HG02943 (cell line): Measurements from ENCODE around the gene HTT-AS.

Experiments
- ATAC-seq: cut with Tn5 transposase; IDR thresholded peaks from one replicate; pipeline ENCODE4 v1.9.1; 2021; ENCODE audit warnings: mild to moderate bottlenecking, low read depth, moderate library complexity; ENCODE audit not compliant: unreplicated experiment

Gene HTT-AS

DNA sequence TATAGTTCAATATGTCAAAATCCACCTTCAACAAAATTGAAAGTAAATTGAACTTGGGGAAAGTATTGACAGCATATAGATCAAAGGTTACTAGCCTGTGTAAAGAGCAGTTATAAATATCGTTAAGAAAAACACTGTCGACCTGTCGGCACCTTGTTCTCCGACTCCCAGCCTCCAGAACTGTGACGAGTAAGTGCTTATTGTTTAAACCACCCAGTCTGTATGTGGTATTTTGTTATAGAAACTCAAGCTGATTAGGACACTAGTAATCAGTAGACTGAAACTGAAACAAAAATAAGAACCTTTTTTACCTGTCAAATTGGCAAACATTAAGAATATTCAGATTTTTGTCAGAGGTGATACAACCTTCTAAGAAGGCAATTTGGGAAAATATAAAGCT lies 17.1 kb upstream of the HTT-AS start:
- ATAC-seq = no peak

DNA sequence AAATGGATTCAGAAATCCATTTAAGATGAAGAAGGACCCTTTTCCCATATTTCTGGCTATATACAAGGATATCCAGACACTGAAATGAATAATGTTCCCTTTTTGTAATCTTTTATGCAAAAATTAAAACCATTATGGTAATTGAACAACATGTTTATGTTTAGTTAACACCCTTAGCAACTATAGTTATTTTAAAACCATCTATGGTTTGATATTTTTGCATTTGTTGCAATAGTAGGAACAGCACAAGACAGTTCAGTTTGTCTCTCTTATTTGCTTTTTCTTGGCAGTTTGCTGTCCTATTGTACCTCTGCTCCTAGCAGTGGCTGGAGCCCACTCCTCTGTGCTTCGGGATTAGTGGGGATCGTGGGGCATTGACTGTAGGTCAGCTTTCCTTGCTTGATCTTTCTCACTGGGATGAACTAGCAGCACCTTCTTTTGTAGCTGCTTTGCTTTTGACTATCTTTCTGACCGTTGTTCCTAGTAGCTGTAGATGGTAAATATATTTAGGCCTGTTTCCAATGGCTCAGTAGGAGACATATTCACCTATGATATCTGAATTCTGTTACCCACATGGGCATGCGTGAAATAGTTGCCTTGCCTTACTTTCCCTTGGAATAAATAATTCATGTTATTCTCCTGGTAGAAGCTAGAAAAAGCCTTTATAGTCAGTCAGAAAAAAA lies 12.9 kb upstream of the HTT-AS start:
- ATAC-seq = no peak

DNA sequence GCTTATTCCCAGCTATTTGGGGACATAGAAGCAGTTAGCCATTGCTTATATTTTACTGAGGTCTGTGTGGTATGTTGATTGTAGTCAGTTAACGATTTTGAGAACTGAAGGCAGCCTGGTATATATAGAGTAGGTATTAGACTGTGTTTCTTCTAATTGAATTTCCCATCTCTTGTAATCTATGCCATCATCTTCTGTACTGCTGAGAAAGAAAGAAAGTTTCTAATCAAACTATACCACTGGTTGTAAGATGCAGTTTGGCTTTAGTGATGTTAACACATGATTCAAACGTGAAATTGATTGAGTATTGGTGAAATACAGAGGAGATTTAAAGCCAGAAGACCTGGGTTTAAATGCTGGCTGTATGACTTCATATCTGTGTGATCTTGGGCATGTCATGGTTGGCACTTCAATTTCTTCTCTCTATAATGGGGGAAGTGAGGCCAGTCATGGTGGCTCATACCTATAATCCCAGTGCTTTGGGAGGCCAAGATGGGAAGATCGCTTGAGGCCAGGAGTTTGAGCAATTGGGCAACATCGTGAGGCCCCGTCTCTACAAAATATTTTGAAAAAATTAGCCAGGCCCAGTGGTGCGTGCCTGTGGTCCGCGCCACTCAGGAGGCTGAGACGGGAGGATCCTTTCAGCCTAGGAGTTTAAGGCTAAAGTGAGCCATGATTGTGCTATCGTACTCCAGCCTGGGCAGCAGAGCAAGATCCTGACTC lies 11.8 kb upstream of the HTT-AS start:
- no peak for ATAC-seq

DNA sequence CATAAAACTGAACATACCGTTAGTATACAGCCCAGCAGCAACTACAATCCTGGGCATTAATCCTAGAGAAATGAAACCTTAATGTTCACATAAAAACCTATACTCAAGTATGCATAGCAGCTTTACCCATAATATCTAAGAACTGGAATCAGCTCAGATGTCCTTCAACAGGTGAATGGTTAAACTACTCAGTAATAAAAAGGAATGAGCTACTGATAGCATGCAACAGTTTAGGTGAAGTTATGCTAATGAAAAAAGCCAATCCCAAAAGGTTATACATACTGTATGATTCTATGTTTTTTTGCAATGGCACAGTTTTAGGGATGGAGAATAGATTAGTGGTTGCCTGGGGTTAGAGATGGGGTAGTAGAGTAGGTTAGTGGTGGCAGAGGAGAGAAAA lies 9.4 kb upstream of the HTT-AS start:
- no peak for ATAC-seq

DNA sequence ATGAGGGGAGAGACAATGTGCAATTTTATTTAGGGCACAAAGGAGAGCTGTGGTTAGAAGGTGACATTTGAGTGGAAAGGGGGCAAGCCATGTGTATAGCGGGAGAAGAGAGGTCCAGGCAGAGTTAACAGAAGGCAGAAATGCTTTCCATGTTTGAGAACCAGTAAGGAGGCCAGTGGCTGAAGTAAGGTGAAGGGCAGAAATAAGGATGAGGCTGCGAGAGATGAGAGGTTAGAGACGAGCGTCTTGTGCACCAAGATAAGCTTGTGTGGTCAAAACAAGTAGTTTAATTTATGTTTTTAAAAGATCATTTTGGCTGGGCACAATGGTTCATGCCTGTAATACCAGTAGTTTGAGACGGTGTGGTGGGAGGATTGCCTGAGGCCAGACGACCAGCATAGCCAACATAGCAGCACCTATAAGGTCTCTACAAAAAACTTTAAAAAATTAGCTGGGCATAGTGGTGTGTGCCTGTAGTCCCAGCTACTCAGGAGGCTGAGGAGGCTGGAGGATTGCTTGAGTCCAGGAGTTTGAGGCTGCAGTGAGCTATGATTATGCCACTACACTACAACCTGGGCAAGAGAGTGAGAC lies 8.7 kb upstream of the HTT-AS start:
- ATAC-seq = no peak

DNA sequence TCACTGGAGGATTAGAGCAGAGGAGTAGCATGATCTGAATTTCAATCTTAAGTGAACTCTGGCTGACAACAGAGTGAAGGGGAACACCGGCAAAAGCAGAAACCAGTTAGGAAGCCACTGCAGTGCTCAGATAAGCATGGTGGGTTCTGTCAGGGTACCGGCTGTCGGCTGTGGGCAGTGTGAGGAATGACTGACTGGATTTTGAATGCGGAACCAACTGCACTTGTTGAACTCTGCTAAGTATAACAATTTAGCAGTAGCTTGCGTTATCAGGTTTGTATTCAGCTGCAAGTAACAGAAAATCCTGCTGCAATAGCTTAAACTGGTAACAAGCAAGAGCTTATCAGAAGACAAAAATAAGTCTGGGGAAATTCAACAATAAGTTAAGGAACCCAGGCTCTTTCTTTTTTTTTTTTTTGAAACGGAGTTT lies 5.4 kb upstream of the HTT-AS start:
- no peak for ATAC-seq

DNA sequence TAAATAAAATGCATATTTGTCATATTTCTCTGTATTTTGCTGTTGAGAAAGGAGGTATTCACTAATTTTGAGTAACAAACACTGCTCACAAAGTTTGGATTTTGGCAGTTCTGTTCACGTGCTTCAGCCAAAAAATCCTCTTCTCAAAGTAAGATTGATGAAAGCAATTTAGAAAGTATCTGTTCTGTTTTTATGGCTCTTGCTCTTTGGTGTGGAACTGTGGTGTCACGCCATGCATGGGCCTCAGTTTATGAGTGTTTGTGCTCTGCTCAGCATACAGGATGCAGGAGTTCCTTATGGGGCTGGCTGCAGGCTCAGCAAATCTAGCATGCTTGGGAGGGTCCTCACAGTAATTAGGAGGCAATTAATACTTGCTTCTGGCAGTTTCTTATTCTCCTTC lies 3.5 kb upstream of the HTT-AS start:
- ATAC-seq = no peak

DNA sequence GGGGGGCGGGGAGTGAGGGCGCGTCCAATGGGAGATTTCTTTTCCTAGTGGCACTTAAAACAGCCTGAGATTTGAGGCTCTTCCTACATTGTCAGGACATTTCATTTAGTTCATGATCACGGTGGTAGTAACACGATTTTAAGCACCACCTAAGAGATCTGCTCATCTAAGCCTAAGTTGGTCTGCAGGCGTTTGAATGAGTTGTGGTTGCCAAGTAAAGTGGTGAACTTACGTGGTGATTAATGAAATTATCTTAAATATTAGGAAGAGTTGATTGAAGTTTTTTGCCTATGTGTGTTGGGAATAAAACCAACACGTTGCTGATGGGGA lies 1.3 kb upstream of the HTT-AS start:
- ATAC-seq = no peak

DNA sequence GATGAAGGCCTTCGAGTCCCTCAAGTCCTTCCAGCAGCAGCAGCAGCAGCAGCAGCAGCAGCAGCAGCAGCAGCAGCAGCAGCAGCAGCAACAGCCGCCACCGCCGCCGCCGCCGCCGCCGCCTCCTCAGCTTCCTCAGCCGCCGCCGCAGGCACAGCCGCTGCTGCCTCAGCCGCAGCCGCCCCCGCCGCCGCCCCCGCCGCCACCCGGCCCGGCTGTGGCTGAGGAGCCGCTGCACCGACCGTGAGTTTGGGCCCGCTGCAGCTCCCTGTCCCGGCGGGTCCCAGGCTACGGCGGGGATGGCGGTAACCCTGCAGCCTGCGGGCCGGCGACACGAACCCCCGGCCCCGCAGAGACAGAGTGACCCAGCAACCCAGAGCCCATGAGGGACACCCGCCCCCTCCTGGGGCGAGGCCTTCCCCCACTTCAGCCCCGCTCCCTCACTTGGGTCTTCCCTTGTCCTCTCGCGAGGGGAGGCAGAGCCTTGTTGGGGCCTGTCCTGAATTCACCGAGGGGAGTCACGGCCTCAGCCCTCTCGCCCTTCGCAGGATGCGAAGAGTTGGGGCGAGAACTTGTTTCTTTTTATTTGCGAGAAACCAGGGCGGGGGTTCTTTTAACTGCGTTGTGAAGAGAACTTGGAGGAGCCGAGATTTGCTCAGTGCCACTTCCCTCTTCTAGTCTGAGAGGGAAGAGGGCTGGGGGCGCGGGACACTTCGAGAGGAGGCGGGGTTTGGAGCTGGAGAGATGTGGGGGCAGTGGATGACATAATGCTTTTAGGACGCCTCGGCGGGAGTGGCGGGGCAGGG lies 711 bp upstream of the HTT-AS start:
- peak; percentile 7 for ATAC-seq

DNA sequence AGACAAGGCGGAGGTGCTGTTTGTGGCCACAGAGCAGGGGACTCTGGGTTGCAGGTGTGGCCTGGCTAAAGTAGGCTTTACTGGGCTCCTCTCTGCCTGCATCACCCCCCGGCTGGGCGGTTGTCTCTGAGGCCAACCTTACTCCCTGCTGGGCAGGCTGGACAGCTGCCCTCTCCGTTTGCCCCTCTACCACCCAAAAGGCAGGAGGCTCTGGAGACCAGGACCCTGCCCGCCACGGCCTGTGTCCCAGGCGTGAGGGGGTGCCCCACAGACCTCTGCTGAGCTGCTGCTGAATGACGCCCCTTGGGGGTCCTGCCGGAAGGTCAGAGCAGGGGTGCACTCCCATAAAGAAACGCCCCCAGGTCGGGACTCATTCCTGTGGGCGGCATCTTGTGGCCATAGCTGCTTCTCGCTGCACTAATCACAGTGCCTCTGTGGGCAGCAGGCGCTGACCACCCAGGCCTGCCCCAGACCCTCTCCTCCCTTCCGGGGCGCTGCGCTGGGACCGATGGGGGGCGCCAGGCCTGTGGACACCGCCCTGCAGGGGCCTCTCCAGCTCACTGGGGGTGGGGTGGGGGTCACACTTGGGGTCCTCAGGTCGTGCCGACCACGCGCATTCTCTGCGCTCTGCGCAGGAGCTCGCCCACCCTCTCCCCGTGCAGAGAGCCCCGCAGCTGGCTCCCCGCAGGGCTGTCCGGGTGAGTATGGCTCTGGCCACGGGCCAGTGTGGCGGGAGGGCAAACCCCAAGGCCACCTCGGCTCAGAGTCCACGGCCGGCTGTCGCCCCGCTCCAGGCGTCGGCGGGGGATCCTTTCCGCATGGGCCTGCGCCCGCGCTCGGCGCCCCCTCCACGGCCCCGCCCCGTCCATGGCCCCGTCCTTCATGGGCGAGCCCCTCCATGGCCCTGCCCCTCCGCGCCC lies 920 bp downstream of the HTT-AS start:
- ATAC-seq = peak; percentile 19

DNA sequence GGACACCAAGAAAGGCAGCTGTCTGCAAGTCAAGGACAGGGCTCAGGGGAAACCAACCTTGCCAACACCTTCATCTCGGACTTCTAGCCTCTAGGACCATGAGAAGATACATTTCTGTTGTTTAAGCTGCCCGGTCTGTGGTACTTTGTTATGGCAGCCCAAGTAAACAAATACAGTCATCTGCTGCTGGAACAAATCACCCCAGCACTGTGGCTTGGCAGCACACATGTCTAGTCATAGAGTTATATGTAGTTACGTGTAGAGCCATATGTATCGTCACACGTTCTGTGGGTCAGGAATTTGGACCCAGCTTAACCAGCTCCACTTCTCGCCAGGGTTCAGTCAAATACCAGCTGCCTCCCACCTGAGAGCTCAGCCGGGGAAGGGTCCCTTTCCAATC lies 2.5 kb downstream of the HTT-AS start:
- no peak for ATAC-seq

DNA sequence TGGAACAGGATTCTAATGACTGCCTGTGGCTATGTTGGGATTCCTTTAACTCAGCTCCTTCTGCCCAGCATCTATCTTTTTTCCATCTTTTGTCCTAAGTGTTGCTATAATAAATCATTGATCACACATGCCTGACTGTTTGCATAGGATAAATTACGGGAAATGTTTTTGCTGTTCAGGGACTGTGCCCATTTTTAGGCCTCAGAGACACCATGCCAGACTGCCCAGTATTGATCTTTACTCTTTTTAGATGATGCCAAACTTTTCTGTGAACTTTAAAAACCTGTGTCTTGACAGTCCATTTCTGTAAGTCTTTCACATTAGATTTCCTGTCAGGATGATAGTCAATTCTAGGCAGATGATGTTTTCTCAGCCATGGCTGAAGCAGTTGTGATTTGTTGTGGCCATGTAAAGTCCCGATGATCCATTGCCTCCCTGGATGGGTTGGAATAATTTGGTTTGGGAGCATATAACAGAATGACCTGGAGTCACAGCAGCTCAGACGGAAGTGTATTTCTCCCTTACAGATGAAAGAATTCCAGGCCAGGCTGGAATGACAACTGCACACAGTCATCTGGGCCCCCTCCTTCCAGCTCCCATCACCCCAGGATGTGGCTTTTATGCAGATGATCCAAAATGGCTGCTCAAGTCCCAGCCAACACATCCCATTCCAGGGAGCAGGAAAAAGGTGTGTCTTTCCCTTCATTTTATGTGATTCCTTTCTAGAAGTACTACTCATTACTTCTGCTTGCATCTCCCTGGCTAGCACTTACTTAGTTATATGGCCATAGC lies 3.4 kb downstream of the HTT-AS start:
- ATAC-seq = no peak

DNA sequence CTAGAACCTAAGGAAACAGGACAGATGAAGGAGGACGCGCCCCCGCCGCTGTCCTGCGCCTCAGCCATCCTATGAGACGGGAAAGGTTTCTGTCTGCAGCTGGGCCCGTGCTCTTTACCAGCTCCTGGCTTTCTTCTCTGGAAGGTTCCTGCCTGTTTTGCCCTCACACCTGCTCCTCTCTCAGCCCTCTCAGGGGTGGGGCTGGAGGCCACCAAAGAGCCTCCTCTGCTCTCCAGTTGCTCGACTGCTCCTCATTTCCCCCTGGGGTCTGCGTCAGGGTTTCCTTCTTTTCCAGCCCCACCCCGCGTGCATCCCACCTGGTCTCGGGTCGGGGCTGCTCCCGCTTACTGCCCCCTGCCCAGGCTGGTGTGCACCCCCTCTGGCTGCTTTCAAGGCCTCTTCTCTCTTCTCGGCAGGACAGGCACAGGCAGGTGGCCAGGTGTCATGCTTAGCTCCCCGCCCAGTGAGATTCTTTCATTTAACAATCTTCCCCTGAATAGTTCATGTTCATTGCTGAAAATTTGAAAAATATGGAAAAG lies 4.6 kb downstream of the HTT-AS start:
- ATAC-seq = no peak

DNA sequence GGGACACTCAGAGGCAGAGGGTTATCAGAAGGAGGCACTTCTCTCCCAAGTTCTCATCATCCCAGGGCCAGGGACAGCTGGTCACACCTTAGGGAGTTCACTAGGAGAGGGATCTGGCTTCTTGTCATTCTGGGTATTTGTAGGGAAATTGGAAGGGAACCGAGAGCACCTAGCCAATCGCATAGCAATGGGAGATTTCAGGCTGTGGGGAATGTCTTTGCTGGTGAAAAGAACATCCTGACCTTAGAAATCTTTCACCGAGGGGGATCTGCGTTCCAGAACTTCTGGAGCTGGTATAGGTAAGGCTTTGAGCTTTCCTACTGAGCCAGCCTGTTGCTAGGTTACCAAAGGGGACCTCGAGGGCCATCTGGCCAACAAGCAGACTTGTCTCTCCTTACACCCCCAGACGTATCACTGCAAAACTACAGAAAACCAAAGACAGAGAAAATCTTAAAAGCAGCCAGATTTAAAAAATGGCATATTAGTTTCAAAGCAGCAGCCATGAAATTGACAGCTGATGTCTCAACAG lies 6.8 kb downstream of the HTT-AS start:
- ATAC-seq = no peak

DNA sequence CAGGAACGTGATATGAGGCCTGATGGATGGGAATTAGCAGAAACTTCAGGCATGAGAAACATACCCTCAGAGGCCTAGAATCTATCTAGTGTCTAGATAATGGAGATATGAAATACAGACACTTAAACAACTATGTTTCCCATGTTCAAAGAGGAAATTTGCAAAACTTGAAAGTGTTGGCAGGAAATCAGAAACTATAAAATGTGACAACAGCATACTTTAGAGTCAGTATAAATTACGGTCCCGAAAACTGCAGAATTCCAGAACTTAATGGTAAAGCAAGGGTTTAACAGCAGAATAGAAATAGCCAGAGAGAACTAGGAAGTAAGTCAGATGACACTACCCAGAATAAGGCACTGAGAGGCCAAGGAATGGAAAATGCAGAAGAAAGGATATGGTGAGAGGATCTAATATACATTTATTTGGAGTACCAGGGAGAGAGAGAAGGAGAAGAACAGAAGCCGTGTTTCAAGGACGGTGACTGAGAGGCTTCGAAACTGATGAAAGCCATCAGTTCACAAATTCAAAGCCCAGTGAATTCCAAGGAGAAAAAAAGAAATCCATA lies 7.4 kb downstream of the HTT-AS start:
- no peak for ATAC-seq

DNA sequence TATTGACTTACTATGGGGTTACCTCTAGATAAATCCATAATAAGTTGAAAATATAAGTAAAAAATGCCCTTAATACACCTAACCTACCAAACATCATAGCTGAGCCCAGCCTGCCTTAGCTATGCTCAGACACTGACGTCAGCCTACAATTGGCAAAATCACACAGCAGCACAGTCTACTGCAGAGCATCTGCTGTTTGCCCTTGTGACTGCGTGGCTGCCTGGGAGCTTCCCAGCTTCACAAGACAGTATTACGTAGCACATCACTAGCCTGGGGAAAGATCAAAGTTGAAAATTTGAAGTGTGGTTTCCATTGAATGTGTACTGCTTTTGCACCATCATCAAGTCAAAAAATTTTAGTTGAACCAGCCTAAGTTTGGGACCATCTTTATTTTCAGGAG lies 8.8 kb downstream of the HTT-AS start:
- no peak for ATAC-seq

DNA sequence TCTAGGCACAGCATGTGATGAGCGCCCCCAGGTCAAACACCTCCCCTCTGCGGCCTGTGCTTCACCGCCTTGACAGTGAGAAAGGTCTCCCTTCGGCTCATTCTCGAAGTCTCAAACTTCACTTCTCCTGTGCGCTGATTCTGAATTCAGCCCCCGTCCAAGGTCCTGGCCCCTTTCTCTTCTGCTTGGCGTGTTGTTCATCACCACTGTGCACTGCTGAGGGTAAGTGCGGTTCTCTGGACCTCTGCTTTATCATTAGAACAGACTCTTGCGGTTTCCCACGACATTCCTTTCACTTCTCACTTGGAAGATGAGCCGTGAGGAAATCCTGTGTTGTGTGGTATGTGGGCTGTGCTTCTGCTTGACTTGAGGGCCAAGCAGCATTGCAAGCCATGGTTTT lies 11.9 kb downstream of the HTT-AS start:
- no peak for ATAC-seq

DNA sequence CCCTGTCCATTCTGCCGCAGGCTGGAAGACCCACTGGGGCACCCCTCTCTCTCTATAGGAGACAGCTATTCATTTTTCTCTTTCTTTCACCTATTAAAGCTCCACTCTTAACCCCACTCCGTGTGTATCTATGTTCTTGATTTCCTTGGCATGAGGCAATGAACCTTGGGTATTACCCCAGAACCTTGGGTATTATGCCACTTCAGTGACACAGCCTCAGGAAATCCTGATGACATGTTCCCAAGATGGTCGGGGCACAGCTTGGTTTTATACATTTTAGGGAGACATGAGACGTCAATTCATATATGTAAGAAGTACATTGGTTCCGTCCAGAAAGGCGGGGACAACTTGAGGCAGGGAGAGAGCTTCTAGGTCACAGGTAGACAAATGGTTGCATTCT lies 13.4 kb downstream of the HTT-AS start:
- ATAC-seq = no peak

DNA sequence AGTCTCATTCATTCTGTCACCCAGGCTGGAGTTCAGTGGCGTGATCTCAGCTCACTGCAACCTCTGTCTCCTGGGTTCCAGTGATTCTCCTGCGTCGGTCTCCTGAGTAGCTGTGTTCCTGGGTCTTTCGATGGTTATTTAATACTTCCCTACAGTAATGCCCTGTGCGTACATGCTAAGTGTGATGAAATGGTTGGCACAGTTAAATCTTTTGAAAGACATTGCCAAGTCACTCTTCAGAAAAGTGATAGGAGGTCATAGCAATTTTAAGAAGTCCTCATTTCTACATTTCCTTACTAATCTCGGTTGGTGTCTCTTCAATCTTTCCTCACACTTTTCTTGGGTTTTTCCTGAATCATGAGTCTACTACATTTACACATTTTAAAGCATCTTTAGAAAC lies 14.4 kb downstream of the HTT-AS start:
- no peak for ATAC-seq
